Transverse colon (tissue), 4 donors: Measurements from ENCODE around the gene FLOT2.

ENCODE experiments used
- CTCF ChIP-seq, 5 experiments: fragments of 200-600 bp in 3 of 5; fragments of 450-650 bp in 2 of 5; sonication (generic) in 3 of 5; IDR thresholded peaks; 1 replicate in 2 of 5; 2 replicates in 3 of 5; pipeline ENCODE4 v1.5.1; 2016 to 2017; ENCODE audit warnings: antibody characterized with exemption in 5 of 5, inconsistent platforms in 3 of 5, mild to moderate bottlenecking in 2 of 5, moderate library complexity in 1 of 5
- POLR2AphosphoS5 ChIP-seq, 3 donors: sonication (generic); formaldehyde crosslinking; IDR thresholded peaks; one replicate each; pipeline ENCODE4 v1.6.1; 2016; ENCODE audit warnings: antibody characterized with exemption in 3 of 3

DNA sequence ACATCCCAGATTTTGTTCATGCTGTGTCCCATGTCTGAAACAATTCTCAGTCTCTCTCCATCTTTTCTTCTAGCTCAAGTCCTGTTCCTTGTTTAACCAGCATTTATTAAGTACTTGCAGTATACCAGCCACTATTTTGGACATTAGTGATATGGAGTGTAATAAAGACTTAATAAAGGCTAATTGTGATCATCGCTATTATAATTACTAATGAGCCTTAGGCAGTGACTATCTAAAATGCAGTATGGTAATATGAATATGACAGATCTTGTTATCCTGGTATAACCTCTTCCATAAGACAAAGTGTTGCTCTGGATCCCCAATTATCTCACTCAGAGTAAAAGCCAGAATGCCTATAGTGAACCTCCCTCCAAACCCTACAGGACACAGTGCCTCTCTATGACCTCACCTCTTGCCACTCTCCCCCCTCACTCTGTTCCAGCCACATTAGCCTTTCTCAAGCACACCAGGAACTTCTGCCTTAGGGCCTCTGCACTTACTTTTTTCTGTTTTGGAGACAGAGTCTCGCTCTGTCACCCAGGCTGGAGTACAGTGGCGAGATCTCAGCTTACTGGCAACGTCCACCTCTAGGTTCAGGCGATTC is 1.8 kb upstream of the FLOT2 start:
- TF ChIP-seq CTCF (IDR thresholded peaks at IDR 0.05), result no peak
- no peak for TF ChIP-seq POLR2AphosphoS5 (IDR thresholded peaks at IDR 0.05)
